Measurements from ENCODE around the gene ZNF283.

- TF ChIP-seq CTCF (IDR thresholded peaks at IDR 0.05; ENCODE audit: low read depth, low read length, poor library complexity, severe bottlenecking) (no peak), EZH2phosphoT487 (IDR thresholded peaks at IDR 0.05; ENCODE audit: borderline replicate concordance, low read length) (no peak)
Observed at GRCh38 chr19:43797556-43797955, 29.6 kb upstream of the ZNF283 start.

Measured in DOHH2 (cell line).